Breast epithelium (tissue), 4 donors: ENCODE results near the gene MRPL42. TPM values are rescaled to one million over a fixed set of nuclear protein-coding genes. Genes with fewer than 3 reads are reported as not detected.

Experiments used
- DNase-seq, 2 donors: peaks; one replicate each; pipeline ENCODE4 v3.0.0-alpha.2; 2019; ENCODE audit warnings: low spot score in 2 of 2
- H3K27ac ChIP-seq, 2 donors: fragments of 200-600 bp; sonication (generic) in 1 of 2; one replicate each; pipeline ENCODE4 v1.5.1; 2016 to 2019; ENCODE audit warnings: mild to moderate bottlenecking in 1 of 2
- H3K27me3 ChIP-seq, 2 donors: fragments of 200-600 bp; sonication (generic) in 1 of 2; one replicate each; pipeline versions ENCODE4 v1.5.1 to v1.6.0; 2017 to 2019; ENCODE audit warnings: control low read depth in 1 of 2, mild to moderate bottlenecking in 1 of 2
- H3K36me3 ChIP-seq: fragments of 200-600 bp; one replicate; pipeline ENCODE4 v1.5.1; 2019
- H3K4me1 ChIP-seq, 2 donors: fragments of 200-600 bp; sonication (generic); one replicate each; pipeline ENCODE4 v1.5.1; 2016 to 2019; ENCODE audit warnings: control low read depth in 1 of 2
- H3K4me3 ChIP-seq, 3 donors: fragments of 200-600 bp; sonication (generic); 1 replicate in 2 of 3; 2 replicates in 1 of 3; pipeline ENCODE4 v1.5.1; 2016 to 2019; ENCODE audit warnings: mild to moderate bottlenecking in 3 of 3, moderate library complexity in 2 of 3
- H3K9me3 ChIP-seq, 2 donors: fragments of 200-600 bp; sonication (generic) in 1 of 2; one replicate each; pipeline ENCODE4 v1.5.1; 2016 to 2019; ENCODE audit warnings: control low read depth in 1 of 2
- POLR2A ChIP-seq: fragments of 450-650 bp; IDR thresholded peaks from one replicate; pipeline ENCODE4 v1.6.1; 2016; ENCODE audit warnings: antibody characterized with exemption, mild to moderate bottlenecking, moderate library complexity
- POLR2AphosphoS5 ChIP-seq, 3 donors: sonication (generic); formaldehyde crosslinking; IDR thresholded peaks; one replicate each; pipeline ENCODE4 v1.6.1; 2017; ENCODE audit warnings: antibody characterized with exemption in 3 of 3
- intact Hi-C: fragments of 100-400 bp; cut with DNase I; formaldehyde crosslinking; loops from one replicate; pipeline ENCODE4 v1.15.1; 2023; ENCODE audit warnings: low total_unique reads
- total RNA-seq, 3 donors: library from RNA; depleted of rRNA; stranded (reverse); fragments of >200 nt; gene quantifications; one replicate each; pipeline ENCODE4 v1.1.0, GENCODE V29; 2016
- TF ChIP-seq, protein P1 (sequence below), 3 donors: fragments of 450-650 bp; IDR thresholded peaks; one replicate each; pipeline ENCODE4 v1.5.1; 2016 to 2017; ENCODE audit warnings: antibody characterized with exemption in 3 of 3, mild to moderate bottlenecking in 3 of 3, moderate library complexity in 3 of 3

Gene MRPL42
- total RNA-seq, 3 donors from 2014 or later: 24.6 to 62.3 (median 41.0) TPM

DNA sequence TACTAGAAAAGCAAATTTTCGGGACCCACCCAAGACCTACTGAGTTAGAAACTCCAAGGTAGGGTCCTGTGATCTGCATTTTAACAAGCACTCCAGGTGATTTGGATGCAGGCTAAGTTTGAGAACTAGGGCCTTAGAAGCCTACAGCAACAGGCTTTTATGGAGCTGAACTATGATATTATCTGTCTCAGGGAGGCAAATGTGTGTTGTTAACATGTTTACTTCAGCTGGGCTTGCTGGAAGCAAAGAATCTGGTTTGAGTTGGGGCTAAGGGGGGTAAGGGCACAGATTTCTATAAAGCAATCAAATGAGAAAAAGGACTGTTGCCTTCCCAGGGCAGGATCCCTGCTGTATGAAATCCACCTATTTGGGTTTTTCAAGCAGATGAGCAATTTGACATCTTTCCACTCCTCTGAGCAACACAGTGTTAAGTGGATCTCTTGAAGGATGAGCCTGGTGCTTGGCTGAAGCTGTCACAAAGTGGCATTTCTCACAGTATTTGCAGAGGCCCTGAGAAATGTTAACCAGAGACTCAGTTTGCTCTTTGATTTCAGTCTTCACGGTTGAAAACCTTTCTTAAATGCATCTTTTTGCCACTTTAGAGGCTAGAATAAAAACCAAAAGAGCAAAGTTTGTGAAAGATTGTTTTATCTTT lies 68.9 kb downstream of the MRPL42 start:
- Histone ChIP-seq H3K4me3 (no peak overlapping the region), H3K4me1 (no peaks in the 10 kb centered on the region), H3K27ac (no peak overlapping the region), H3K36me3 (no peaks in the 10 kb centered on the region), H3K27me3 (no peaks in the 10 kb centered on the region), H3K9me3 (no peaks in the 10 kb centered on the region)
- TF ChIP-seq, protein P1, sequence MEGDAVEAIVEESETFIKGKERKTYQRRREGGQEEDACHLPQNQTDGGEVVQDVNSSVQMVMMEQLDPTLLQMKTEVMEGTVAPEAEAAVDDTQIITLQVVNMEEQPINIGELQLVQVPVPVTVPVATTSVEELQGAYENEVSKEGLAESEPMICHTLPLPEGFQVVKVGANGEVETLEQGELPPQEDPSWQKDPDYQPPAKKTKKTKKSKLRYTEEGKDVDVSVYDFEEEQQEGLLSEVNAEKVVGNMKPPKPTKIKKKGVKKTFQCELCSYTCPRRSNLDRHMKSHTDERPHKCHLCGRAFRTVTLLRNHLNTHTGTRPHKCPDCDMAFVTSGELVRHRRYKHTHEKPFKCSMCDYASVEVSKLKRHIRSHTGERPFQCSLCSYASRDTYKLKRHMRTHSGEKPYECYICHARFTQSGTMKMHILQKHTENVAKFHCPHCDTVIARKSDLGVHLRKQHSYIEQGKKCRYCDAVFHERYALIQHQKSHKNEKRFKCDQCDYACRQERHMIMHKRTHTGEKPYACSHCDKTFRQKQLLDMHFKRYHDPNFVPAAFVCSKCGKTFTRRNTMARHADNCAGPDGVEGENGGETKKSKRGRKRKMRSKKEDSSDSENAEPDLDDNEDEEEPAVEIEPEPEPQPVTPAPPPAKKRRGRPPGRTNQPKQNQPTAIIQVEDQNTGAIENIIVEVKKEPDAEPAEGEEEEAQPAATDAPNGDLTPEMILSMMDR (IDR thresholded peaks at IDR 0.05): no peak
- TF ChIP-seq POLR2A: no peak
- no peak for TF ChIP-seq POLR2AphosphoS5 (IDR thresholded peaks at IDR 0.05)
- intact Hi-C loops: no loop called here
- DNase-seq: no peak

DNA sequence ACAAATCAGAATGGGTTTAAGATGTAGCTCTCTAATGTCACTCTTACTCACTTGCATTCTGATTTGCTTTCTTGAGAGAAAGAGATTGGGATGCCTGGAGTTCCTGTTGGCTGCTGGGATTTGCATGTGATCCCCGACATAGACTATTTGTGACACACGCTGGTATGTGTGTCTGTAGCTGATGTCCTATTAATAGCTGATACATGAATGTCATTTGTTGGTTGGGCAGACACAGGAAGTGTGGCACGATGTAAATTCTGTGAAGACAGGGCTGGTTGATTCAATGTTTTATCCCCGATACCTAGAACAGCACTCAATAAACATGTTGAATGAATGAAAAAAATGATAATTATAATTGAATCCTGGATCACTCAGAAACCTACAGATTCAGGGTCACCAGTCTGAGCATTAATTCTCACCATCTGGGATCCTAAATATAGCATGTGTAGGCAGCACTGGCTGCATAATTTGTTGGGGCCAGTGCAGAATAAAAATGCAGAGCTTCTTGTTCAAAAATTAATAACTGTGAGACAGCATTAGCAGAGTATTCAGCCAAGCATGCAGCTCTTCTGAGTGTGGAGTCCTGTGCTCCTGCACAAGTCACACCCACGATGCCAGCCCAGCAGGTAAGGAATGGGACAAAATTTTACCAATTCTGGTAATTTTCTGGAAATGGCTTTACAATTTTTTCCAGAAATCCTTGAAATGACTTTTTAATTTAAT lies 69.6 kb downstream of the MRPL42 start:
- Histone ChIP-seq H3K36me3 (no peaks in the 10 kb centered on the region), H3K4me3 (no peak overlapping the region), H3K27me3 (no peaks in the 10 kb centered on the region), H3K9me3 (no peaks in the 10 kb centered on the region), H3K4me1 (no peaks in the 10 kb centered on the region), H3K27ac (no peak overlapping the region)
- DNase-seq: no peak
- intact Hi-C loops: no loop called here
- no peak for TF ChIP-seq POLR2A
- TF ChIP-seq, protein P1 (IDR thresholded peaks at IDR 0.05): no peak
- no peak for TF ChIP-seq POLR2AphosphoS5 (IDR thresholded peaks at IDR 0.05)

DNA sequence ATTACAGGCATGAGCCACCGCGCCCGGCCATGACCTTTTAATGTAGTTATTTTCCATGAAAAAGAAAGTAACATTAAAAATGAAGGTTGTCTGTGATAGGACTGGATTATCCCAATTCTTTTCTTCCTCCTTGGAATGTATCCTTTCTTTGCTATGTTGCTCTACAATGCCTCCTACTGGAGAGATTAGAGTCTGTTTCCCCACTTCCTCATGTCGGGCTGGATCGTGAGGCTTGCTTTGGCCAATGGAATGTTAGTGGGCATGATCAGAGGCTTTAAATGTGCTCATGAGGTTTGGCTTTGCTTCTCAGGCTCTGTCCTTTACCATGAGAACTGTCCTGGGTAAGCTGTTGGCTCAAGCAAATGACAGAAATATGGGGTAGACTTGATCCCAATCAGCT lies 70.5 kb downstream of the MRPL42 start:
- H3K36me3 ChIP-seq: no peaks in the 10 kb centered on the region
- no peak for DNase-seq
- H3K4me1 ChIP-seq: no peaks in the 10 kb centered on the region
- H3K4me3 ChIP-seq: no peak overlapping the region
- intact Hi-C loops: no loop called here
- H3K9me3 ChIP-seq: no peaks in the 10 kb centered on the region
- TF ChIP-seq, protein P1 (IDR thresholded peaks at IDR 0.05): no peak
- TF ChIP-seq POLR2AphosphoS5 (IDR thresholded peaks at IDR 0.05) (no peak), POLR2A (no peak)
- no peaks in the 10 kb centered on the region for H3K27me3 ChIP-seq
- H3K27ac ChIP-seq: no peak overlapping the region

DNA sequence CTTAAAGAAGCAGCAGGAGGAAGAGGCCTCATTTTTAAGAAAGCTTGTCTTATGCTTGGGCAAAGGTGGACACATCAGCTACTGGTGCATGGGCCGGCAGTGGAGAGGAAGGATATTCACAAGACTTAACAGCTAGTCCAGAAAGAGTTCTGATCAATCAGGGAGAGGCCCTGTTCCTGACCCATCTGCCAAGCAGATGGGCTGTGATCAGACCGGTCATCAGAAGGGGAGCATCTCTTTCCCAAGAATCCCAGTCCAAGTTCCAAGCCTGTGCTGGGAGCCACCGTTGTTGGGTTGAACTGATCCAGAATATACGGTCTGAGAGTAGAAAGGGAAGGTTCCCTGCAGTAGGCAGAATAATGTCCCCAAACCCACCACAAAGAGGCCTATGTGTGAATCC lies 72.5 kb downstream of the MRPL42 start:
- intact Hi-C loops: no loop called here
- DNase-seq: no peak

DNA sequence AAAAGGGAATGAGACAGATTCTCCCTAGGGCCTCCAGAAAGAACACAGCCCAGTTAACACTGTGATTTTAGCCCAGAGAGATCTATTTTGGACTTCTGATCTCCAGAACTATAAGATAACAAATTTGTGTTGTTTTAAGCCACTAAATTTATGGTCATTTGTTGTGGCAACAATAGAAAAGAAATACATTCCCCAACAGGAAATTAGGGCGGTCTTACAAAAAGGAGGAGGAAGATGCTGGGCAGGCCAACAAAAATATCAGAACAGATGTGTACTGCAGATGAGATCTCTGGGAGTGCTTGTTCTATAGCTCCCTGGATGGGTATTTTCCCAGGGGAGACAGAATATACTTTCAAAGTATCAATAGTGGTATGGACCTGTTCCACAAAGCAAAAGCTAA lies 73.2 kb downstream of the MRPL42 start:
- DNase-seq: no peak
- TF ChIP-seq POLR2A: no peak
- TF ChIP-seq, protein P1 (IDR thresholded peaks at IDR 0.05): no peak
- TF ChIP-seq POLR2AphosphoS5 (IDR thresholded peaks at IDR 0.05): no peak
- no peak overlapping the region for H3K27ac ChIP-seq
- H3K27me3 ChIP-seq: no peaks in the 10 kb centered on the region
- no peaks in the 10 kb centered on the region for H3K4me1 ChIP-seq
- H3K36me3 ChIP-seq: no peaks in the 10 kb centered on the region
- no peaks in the 10 kb centered on the region for H3K9me3 ChIP-seq
- H3K4me3 ChIP-seq: no peak overlapping the region
- intact Hi-C loops: no loop called here

More for the DNA sequence above, 72.5 kb downstream of the MRPL42 start:
- no peaks in the 10 kb centered on the region for H3K27me3 ChIP-seq
- H3K27ac ChIP-seq: no peak overlapping the region
- no peak overlapping the region for H3K4me3 ChIP-seq
- H3K4me1 ChIP-seq: no peaks in the 10 kb centered on the region
- no peaks in the 10 kb centered on the region for H3K9me3 ChIP-seq
- TF ChIP-seq POLR2A (no peak), POLR2AphosphoS5 (IDR thresholded peaks at IDR 0.05) (no peak)
- TF ChIP-seq, protein P1 (IDR thresholded peaks at IDR 0.05): no peak
- no peaks in the 10 kb centered on the region for H3K36me3 ChIP-seq
